Neural cell (in vitro differentiated cells): ENCODE measurements around the gene STARD13.

ENCODE experiments used
- TAF1 ChIP-seq: IDR thresholded peaks from 2 replicates; pipeline ENCODE4 v1.6.1; 2012; ENCODE audit warnings: low read depth
- TF ChIP-seq, protein P1 (sequence below): fragments of 450-650 bp; IDR thresholded peaks from 2 replicates; pipeline ENCODE4 v1.5.1; 2014; ENCODE audit warnings: antibody characterized with exemption, mild to moderate bottlenecking, moderate library complexity; ENCODE audit not compliant: poor library complexity, severe bottlenecking

DNA sequence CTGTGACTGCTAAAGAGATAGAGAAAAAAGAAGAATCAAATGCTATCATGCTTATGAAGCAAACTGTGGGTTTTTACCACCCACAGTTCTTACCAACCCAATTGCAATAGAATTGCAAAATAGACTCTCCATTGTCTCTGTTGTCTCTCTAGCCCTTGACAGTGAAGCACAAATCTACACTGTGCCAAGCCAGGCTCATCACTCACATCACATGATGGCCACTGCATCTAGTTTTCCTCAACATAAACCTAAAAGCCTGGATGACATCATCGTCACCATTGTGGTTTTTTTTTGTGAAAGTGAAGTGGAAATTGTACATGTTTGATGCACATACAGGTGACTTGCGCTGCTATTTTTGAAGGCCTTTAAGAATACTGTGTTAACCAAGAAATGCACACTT is 213.3 kb downstream of the STARD13 start:
- TF ChIP-seq, protein P1, sequence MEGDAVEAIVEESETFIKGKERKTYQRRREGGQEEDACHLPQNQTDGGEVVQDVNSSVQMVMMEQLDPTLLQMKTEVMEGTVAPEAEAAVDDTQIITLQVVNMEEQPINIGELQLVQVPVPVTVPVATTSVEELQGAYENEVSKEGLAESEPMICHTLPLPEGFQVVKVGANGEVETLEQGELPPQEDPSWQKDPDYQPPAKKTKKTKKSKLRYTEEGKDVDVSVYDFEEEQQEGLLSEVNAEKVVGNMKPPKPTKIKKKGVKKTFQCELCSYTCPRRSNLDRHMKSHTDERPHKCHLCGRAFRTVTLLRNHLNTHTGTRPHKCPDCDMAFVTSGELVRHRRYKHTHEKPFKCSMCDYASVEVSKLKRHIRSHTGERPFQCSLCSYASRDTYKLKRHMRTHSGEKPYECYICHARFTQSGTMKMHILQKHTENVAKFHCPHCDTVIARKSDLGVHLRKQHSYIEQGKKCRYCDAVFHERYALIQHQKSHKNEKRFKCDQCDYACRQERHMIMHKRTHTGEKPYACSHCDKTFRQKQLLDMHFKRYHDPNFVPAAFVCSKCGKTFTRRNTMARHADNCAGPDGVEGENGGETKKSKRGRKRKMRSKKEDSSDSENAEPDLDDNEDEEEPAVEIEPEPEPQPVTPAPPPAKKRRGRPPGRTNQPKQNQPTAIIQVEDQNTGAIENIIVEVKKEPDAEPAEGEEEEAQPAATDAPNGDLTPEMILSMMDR: no peak
- no peak for TF ChIP-seq TAF1
